PFSK-1 (cell line): ENCODE results near the gene RNASEH2C.

Source experiments
- FOXP2 ChIP-seq: optimal IDR thresholded peaks from 2 replicates; pipeline ENCODE3; 2011; ENCODE audit warnings: borderline replicate concordance, control low read depth, inconsistent platforms; ENCODE audit not compliant: insufficient read depth; ENCODE audit errors: extremely low read length, extremely low read depth
- POLR2AphosphoS5 ChIP-seq: IDR thresholded peaks from 2 replicates; pipeline ENCODE4 v1.6.1; 2012; ENCODE audit warnings: low read depth, mild to moderate bottlenecking, control low read depth, low read length, moderate library complexity
- REST ChIP-seq, 2 experiments: IDR thresholded peaks; 2 replicates each; pipeline versions ENCODE4 v1.6.1 to v1.8.0; 2011 to 2012; ENCODE audit warnings: low read depth in 2 of 2, low read length in 2 of 2, control low read depth in 1 of 2, inconsistent platforms in 1 of 2, mild to moderate bottlenecking in 1 of 2, moderate library complexity in 1 of 2; ENCODE audit not compliant: insufficient read depth in 1 of 2
- SIN3A ChIP-seq: IDR thresholded peaks from 2 replicates; pipeline ENCODE4 v1.6.1; 2012; ENCODE audit warnings: mild to moderate bottlenecking, low read length, moderate library complexity, borderline replicate concordance; ENCODE audit not compliant: insufficient read depth
- TAF1 ChIP-seq: IDR thresholded peaks from 2 replicates; pipeline ENCODE4 v1.6.1; 2012; ENCODE audit warnings: low read length, control low read depth, borderline replicate concordance; ENCODE audit not compliant: insufficient read depth

The RNASEH2C gene

GRCh38 chr11:65680192-65680743 is 40.3 kb downstream of the RNASEH2C start:
- TF ChIP-seq POLR2AphosphoS5 = no peak

- TF ChIP-seq SIN3A = no peak
- TF ChIP-seq POLR2AphosphoS5 = no peak
- TF ChIP-seq TAF1 = no peak
- TF ChIP-seq REST (IDR thresholded peaks at IDR 0.05; ENCODE audit: insufficient read depth in 1 of 2, low read depth in 2 of 2, low read length in 2 of 2) = no peak
- TF ChIP-seq FOXP2 = no peak
Observed at GRCh38 chr11:65672982-65673381, 47.6 kb downstream of the RNASEH2C start.

- TF ChIP-seq FOXP2 (no peak), POLR2AphosphoS5 (no peak)
Observed at GRCh38 chr11:65672180-65672860, 48.3 kb downstream of the RNASEH2C start.
